HG03064 (cell line): ENCODE data around the gene DBNL.
A peak's percentile ranks its signal among the peaks of the same experiment; 100 is the strongest.

Experiments used
- ATAC-seq: cut with Tn5 transposase; IDR thresholded peaks from one replicate; pipeline ENCODE4 v1.9.1; 2021; ENCODE audit warnings: low read depth; ENCODE audit not compliant: unreplicated experiment

Gene DBNL

GRCh38 chr7:44040493-44040891 lies 4.0 kb upstream of the DBNL start:
- ATAC-seq = peak; percentile 29

- ATAC-seq = no peak
Measured at GRCh38 chr7:44042221-44042620, 2.3 kb upstream of the DBNL start.

GRCh38 chr7:44043902-44044301 lies 600 bp upstream of the DBNL start:
- ATAC-seq = no peak

- ATAC-seq = no peak
Measured at GRCh38 chr7:44045226-44046014, 918 bp downstream of the DBNL start.

GRCh38 chr7:44046321-44047061 lies 2.0 kb downstream of the DBNL start:
- peak; percentile 60 for ATAC-seq

- no peak for ATAC-seq
Measured at GRCh38 chr7:44048031-44048795, 3.7 kb downstream of the DBNL start.

- ATAC-seq = no peak
Measured at GRCh38 chr7:44050121-44050914, 5.8 kb downstream of the DBNL start.

- ATAC-seq = no peak
Measured at GRCh38 chr7:44050915-44051560, 6.5 kb downstream of the DBNL start.

- ATAC-seq = no peak
Measured at GRCh38 chr7:44051611-44052220, 7.2 kb downstream of the DBNL start.

- ATAC-seq = no peak
Measured at GRCh38 chr7:44052771-44053365, 8.4 kb downstream of the DBNL start.

GRCh38 chr7:44056681-44057080 lies 12.2 kb downstream of the DBNL start:
- ATAC-seq = no peak

GRCh38 chr7:44057181-44057848 lies 12.8 kb downstream of the DBNL start:
- ATAC-seq = no peak

- no peak for ATAC-seq
Measured at GRCh38 chr7:44057849-44058758, 13.6 kb downstream of the DBNL start.

GRCh38 chr7:44058759-44059218 lies 14.3 kb downstream of the DBNL start:
- no peak for ATAC-seq

- ATAC-seq = no peak
Measured at GRCh38 chr7:44059219-44060090, 15.0 kb downstream of the DBNL start.

- no peak for ATAC-seq
Measured at GRCh38 chr7:44060091-44060947, 15.8 kb downstream of the DBNL start.
